HepG2 (cell line): ENCODE measurements around the gene NXPH4. TPM values are rescaled to one million over a fixed set of nuclear protein-coding genes. Genes with fewer than 3 reads are reported as not detected.

Source experiments
- ATAC-seq: fragments of 200-7000 bp; cut with Tn5 transposase; 3 replicates; pipeline ENCODE4 v1.9.1; 2020; ENCODE audit warnings: mild to moderate bottlenecking, moderate library complexity
- BruUV-seq: library from RNA; stranded (reverse); fragments of 400-500 nt; replicated peaks from 2 replicates; lab custom pipeline; 2021; lab: Mats Ljungman, UMichigan
- CTCF ChIA-PET: fragments of 300-600 bp; formaldehyde crosslinking; extraction: SDS; loops from one replicate; lab custom pipeline; 2021; ENCODE audit warnings: low total read pairs, inconsistent platforms, low intra/inter-chr PET ratio; lab: Yijun Ruan, JAX
- POLR2A ChIA-PET: fragments of 350-600 bp; sonication (Branson Sonifier 250); formaldehyde crosslinking; loops from one replicate; lab custom pipeline; 2020; ENCODE audit warnings: antibody characterized with exemption, inconsistent platforms; lab: Yijun Ruan, JAX
- DNase-seq: peaks from one replicate; pipeline ENCODE4 v3.0.0-alpha.2; 2015; ENCODE audit warnings: low spot score
- FAIRE-seq: peaks from 3 replicates; lab custom pipeline; 2011; peaks lifted over from hg19 to GRCh38; lab: Jason Lieb, UNC
- H2AFZ ChIP-seq: one replicate; pipeline ENCODE4 v1.6.1; 2011; ENCODE audit warnings: low read length, inconsistent platforms
- H3K27ac ChIP-seq: fragments of 300-600 bp; 3 replicates; pipeline ENCODE4 v1.8.0; 2011; ENCODE audit warnings: mixed run types, mild to moderate bottlenecking, mixed read lengths, low read length, inconsistent platforms; ENCODE audit not compliant: insufficient read depth; ENCODE audit errors: extremely low read length
- H3K27me3 ChIP-seq, 2 experiments: fragments of 200-600 bp in 1 of 2; 2 replicates in 1 of 2; 3 replicates in 1 of 2; pipeline versions ENCODE4 v1.6.0 to v1.8.0; 2011; ENCODE audit warnings: low read length in 2 of 2, mild to moderate bottlenecking in 2 of 2, moderate library complexity in 2 of 2, inconsistent platforms in 1 of 2; ENCODE audit not compliant: insufficient read depth in 2 of 2, control insufficient read depth in 1 of 2
- H3K36me3 ChIP-seq, 2 experiments: fragments of 200-600 bp in 1 of 2; replicated peaks in 1 of 2; 2 replicates in 1 of 2; 3 replicates in 1 of 2; pipeline versions ENCODE4 v1.5.1 to v1.8.0; 2011; ENCODE audit warnings: low read length in 2 of 2, inconsistent platforms in 1 of 2; ENCODE audit not compliant: insufficient read depth in 2 of 2, control insufficient read depth in 1 of 2
- H3K4me1 ChIP-seq: 2 replicates; pipeline ENCODE4 v1.5.1; 2012; ENCODE audit warnings: low read length, inconsistent platforms; ENCODE audit not compliant: insufficient read depth
- H3K4me2 ChIP-seq: 2 replicates; pipeline ENCODE4 v1.6.0; 2011; ENCODE audit warnings: low read depth, low read length, inconsistent platforms
- H3K4me3 ChIP-seq, 3 experiments: fragments of 200-600 bp in 1 of 3; sonication (generic), shearing (Covaris generic) in 1 of 3; replicated peaks in 1 of 3; 2 replicates each; pipeline ENCODE4 v1.5.1; 2011 to 2016; ENCODE audit warnings: low read length in 3 of 3, inconsistent platforms in 2 of 3, low read depth in 2 of 3, mild to moderate bottlenecking in 2 of 3, control low read depth in 1 of 3, mixed read lengths in 1 of 3; ENCODE audit not compliant: insufficient read depth in 1 of 3
- H3K79me2 ChIP-seq: one replicate; pipeline ENCODE4 v1.6.1; 2011; ENCODE audit warnings: low read length, inconsistent platforms; ENCODE audit not compliant: insufficient read depth
- H3K9ac ChIP-seq: 2 replicates; pipeline ENCODE4 v1.6.0; 2011; ENCODE audit warnings: mild to moderate bottlenecking, low read depth, low read length, inconsistent platforms; ENCODE audit not compliant: insufficient read depth
- H3K9me3 ChIP-seq: 2 replicates; pipeline ENCODE4 v1.5.1; 2012; ENCODE audit warnings: mild to moderate bottlenecking, low read length
- H4K20me1 ChIP-seq: 2 replicates; pipeline ENCODE4 v1.6.0; 2011; ENCODE audit warnings: inconsistent platforms, mild to moderate bottlenecking, low read length, moderate library complexity; ENCODE audit not compliant: insufficient read depth
- AGO2 ChIP-seq: fragments of 200-400 bp; formaldehyde crosslinking; optimal IDR thresholded peaks from 2 replicates; pipeline ENCODE3; 2017; ENCODE audit warnings: mild to moderate bottlenecking, low read depth, low read length, moderate library complexity
- HNRNPL ChIP-seq: fragments of 200-400 bp; formaldehyde crosslinking; IDR thresholded peaks from 2 replicates; pipeline ENCODE4 v1.6.1; 2017; ENCODE audit warnings: mild to moderate bottlenecking, low read depth, low read length
- RBFOX2 ChIP-seq: fragments of 200-400 bp; formaldehyde crosslinking; IDR thresholded peaks from 2 replicates; pipeline ENCODE4 v1.6.1; 2017; ENCODE audit warnings: low read depth, mild to moderate bottlenecking, low read length
- ZNF546 ChIP-seq: sonication (generic); formaldehyde crosslinking; conservative IDR thresholded peaks from 2 replicates; pipeline ENCODE4 v1.8.1; 2023; ENCODE audit warnings: mild to moderate bottlenecking, missing genetic modification reagents
- WGBS: methylation state at CpG from one replicate; pipeline ENCODE4 v1.1.6; 2017; ENCODE audit warnings: low lambda C conversion rate; 5-methylcytosine and 5-hydroxymethylcytosine counted together
- in situ Hi-C: cut with HindIII; loops from 2 replicates; pipeline ENCODE4 v1.10.0; 2017; ENCODE audit warnings: low pct_unique_long_range_greater_than_20kb; ENCODE audit not compliant: extremely low pct_ligation_motif_present
- intact Hi-C: fragments of 100-400 bp; cut with micrococcal nuclease; formaldehyde crosslinking; loops from one replicate; pipeline ENCODE4 v1.10.0; 2022; ENCODE audit not compliant: unreplicated experiment
- polyA plus RNA-seq, 8 experiments: library from polyadenylated mRNA; depleted of rRNA in 3 of 8; stranded (reverse) in 7 of 8; unstranded in 1 of 8; fragments of >200 nt; fragmentation: Illumina TruSeq in 4 of 8; extraction: Trizol in 4 of 8; gene quantifications; 2 replicates each; pipeline versions ENCODE4 v1.2.1 to v1.2.3, GENCODE V29; 2011 to 2016; ENCODE audit warnings: low read depth in 4 of 8, missing spikeins in 1 of 8, mixed read lengths in 1 of 8; ENCODE audit not compliant: insufficient read depth in 1 of 8
- total RNA-seq, 5 experiments: library from RNA; depleted of rRNA; stranded (reverse); fragments of >200 nt; fragmentation: Illumina TruSeq; extraction: Trizol; gene quantifications; 2 replicates each; pipeline ENCODE4 v1.2.3, GENCODE V29; 2016; ENCODE audit warnings: low read depth in 1 of 5

The NXPH4 gene
- total and polyA plus RNA-seq, 2 of the 13 experiments (the other 11 are each of a cell fraction or from before 2014, with no cell fraction given) = 0.13 TPM; not detected in 1

DNA sequence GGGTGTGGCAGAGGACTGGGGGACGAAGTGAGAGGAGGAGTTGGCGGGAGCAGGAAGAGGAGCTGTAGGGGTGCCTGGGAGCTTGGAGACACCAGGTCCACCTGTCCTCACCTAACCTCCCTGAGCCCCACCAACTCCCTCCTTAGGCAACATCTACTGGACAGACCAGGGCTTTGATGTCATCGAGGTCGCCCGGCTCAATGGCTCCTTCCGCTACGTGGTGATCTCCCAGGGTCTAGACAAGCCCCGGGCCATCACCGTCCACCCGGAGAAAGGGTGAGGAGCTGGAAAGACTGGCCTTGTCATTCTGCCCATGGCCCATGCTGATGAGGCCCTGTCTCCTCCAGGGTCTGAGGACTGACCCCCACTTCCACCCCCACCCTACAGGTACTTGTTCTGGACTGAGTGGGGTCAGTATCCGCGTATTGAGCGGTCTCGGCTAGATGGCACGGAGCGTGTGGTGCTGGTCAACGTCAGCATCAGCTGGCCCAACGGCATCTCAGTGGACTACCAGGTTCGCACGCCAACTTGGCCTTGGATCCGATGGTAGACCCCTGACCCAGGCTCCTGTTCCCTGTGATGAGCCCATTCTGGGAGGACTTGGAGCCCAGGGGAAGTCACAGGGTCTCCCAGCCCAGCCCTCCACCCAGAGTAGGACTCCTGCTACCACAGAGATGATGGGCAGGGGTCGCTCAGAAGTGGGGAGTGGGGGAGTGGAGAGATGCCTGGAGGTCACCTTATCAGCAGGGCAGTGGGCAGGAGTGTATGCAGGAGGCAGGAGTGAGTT lies 32.5 kb upstream of the NXPH4 start:
- no peaks in the 10 kb centered on the region for H3K79me2 ChIP-seq
- POLR2A ChIA-PET = interaction anchor here (1.3 to 4.7 kb wide), 3 partner anchors 10 to 57 kb away, joined by 3 to 36 read pairs (median 6); partner anchors contain the start of gene LRP1
- DNase-seq = no peak
- TF ChIP-seq ZNF546 (CRISPR knock-in tag) (no peak), AGO2 (peak; percentile 10)
- TF ChIP-seq, all 625 proteins: peak for 1
- in situ Hi-C loops = no loop called here
- H3K36me3 ChIP-seq = peaks cover 65 to 90% of the 10 kb centered on the region in 2 experiments
- H3K27me3 ChIP-seq = no peaks in the 10 kb centered on the region
- intact Hi-C loops = loop anchor here (1.0 kb wide), 1 partner anchor 60 kb away; no protein-coding TSS in a partner anchor
- no peak overlapping the region for H3K4me2 ChIP-seq
- CTCF ChIA-PET = interaction anchor here (1.7 to 4.0 kb wide), 2 partner anchors 60 to 72 kb away, joined by 7 to 37 read pairs; no protein-coding TSS in a partner anchor
- no peak overlapping the region for H3K27ac ChIP-seq
- H2AFZ ChIP-seq = no peak overlapping the region
- ATAC-seq (no peak), FAIRE-seq (no peak)
- no TSS peak for BruUV-seq
- no peaks in the 10 kb centered on the region for H3K4me1 ChIP-seq
- H3K9ac ChIP-seq = no peak overlapping the region
- no peaks in the 10 kb centered on the region for H4K20me1 ChIP-seq
- no peaks in the 10 kb centered on the region for H3K9me3 ChIP-seq
- H3K4me3 ChIP-seq = no peak overlapping the region
- WGBS = 96% methylated on average over 11 of the region's 22 CpGs

DNA sequence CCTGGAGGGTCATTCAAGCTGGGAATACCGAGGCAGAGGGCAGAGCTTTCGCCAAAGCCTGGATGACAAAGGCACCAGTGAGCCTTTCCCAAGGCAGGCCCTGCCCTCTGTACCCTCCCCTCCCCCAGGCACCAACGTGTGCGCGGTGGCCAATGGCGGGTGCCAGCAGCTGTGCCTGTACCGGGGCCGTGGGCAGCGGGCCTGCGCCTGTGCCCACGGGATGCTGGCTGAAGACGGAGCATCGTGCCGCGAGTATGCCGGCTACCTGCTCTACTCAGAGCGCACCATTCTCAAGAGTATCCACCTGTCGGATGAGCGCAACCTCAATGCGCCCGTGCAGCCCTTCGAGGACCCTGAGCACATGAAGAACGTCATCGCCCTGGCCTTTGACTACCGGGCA lies 31.2 kb upstream of the NXPH4 start:
- Histone ChIP-seq H3K9me3 (no peaks in the 10 kb centered on the region), H2AFZ (no peak overlapping the region), H3K36me3 (peaks cover 62 to 89% of the 10 kb centered on the region in 2 experiments), H3K27ac (no peak overlapping the region), H3K4me1 (no peaks in the 10 kb centered on the region), H3K27me3 (no peaks in the 10 kb centered on the region; a peak in 1 of 5 replicates), H3K79me2 (no peaks in the 10 kb centered on the region), H3K4me3 (no peak overlapping the region), H3K4me2 (no peak overlapping the region), H4K20me1 (no peaks in the 10 kb centered on the region), H3K9ac (no peak overlapping the region)
- DNase-seq (no peak), ATAC-seq (no peak), FAIRE-seq (no peak)
- ChIA-PET POLR2A (no interaction called here), CTCF (interaction anchor here (4.0 kb wide), 1 partner anchor 61 kb away, joined by 37 read pairs; no protein-coding TSS in a partner anchor)
- 98% methylated on average over 16 of the region's 25 CpGs for WGBS
- 0 out of 2 replicates have a peak, but pooled peaks have one; percentile 33 for TF ChIP-seq RBFOX2
- no peak for TF ChIP-seq HNRNPL
- TF ChIP-seq AGO2 = peak; percentile 52
- intact Hi-C loops = no loop called here
- in situ Hi-C loops = no loop called here
- BruUV-seq = no TSS peak
